NT2/D1 (cell line): Measurements from ENCODE around the gene MZF1.

Experiments used
- DNase-seq: peaks from one replicate; pipeline ENCODE4 v3.0.0-alpha.2; 2011; ENCODE audit warnings: low read depth, low spot score
- H3K27me3 ChIP-seq: 2 replicates; pipeline ENCODE4 v1.6.0; 2011; ENCODE audit warnings: mild to moderate bottlenecking; ENCODE audit not compliant: insufficient read length, insufficient read depth
- H3K36me3 ChIP-seq: 2 replicates; pipeline ENCODE4 v1.6.1; 2011; ENCODE audit warnings: mild to moderate bottlenecking, low read length, mixed read lengths; ENCODE audit not compliant: insufficient read depth, insufficient read length
- H3K4me1 ChIP-seq: 2 replicates; pipeline ENCODE4 v1.5.1; 2011; ENCODE audit not compliant: insufficient read depth, insufficient read length
- H3K4me3 ChIP-seq: 2 replicates; pipeline ENCODE4 v1.5.1; 2011; ENCODE audit warnings: low read depth; ENCODE audit not compliant: insufficient read length
- H3K9ac ChIP-seq: 2 replicates; pipeline ENCODE4 v1.6.0; 2011; ENCODE audit warnings: low read depth; ENCODE audit not compliant: insufficient read length
- H3K9me3 ChIP-seq: 2 replicates; pipeline ENCODE4 v1.5.1; 2011; ENCODE audit warnings: mild to moderate bottlenecking, low read length; ENCODE audit not compliant: insufficient read depth
- SUZ12 ChIP-seq: IDR thresholded peaks from 2 replicates; pipeline ENCODE4 v1.6.1; 2011; ENCODE audit not compliant: insufficient read length, insufficient read depth; ENCODE audit errors: extremely low read depth
- YY1 ChIP-seq: IDR thresholded peaks from 2 replicates; pipeline ENCODE4 v1.6.1; 2011; ENCODE audit not compliant: insufficient read length, insufficient read depth
- ZNF274 ChIP-seq: IDR thresholded peaks from 2 replicates; pipeline ENCODE4 v1.6.1; 2011; ENCODE audit warnings: mild to moderate bottlenecking, low read depth, low read length

MZF1 gene

GRCh38 chr19:58519355-58520256 lies 53.5 kb downstream of the MZF1 start, which contains the start of gene ZBTB45:
ZBTB45 (minus strand) TSS chr19:58519810; CDS start chr19:58517673, 2,137 bp downstream.
- Histone ChIP-seq H3K4me3 (peak within 1 kb of the TSS; percentile 59), H3K27me3 (no peaks in the 10 kb centered on the region), H3K36me3 (peaks cover 14% of the 10 kb centered on the region), H3K9ac (peak within 1 kb of the TSS; percentile 80), H3K4me1 (peaks cover 15% of the 10 kb centered on the region), H3K9me3 (no peaks in the 10 kb centered on the region)
- TF ChIP-seq SUZ12 (no peak), YY1 (peak; percentile 9), ZNF274 (no peak)
- DNase-seq: peak; percentile 52

GRCh38 chr19:58519087-58519354 lies 54.1 kb downstream of the MZF1 start:
- Histone ChIP-seq H3K4me3 (peak overlapping the region; percentile 59), H3K27me3 (no peaks in the 10 kb centered on the region), H3K9me3 (no peaks in the 10 kb centered on the region), H3K4me1 (peaks cover 15% of the 10 kb centered on the region), H3K36me3 (peaks cover 14% of the 10 kb centered on the region), H3K9ac (peak overlapping the region; percentile 80)
- DNase-seq: no peak
- TF ChIP-seq YY1 (no peak), SUZ12 (no peak), ZNF274 (no peak)

DNA sequence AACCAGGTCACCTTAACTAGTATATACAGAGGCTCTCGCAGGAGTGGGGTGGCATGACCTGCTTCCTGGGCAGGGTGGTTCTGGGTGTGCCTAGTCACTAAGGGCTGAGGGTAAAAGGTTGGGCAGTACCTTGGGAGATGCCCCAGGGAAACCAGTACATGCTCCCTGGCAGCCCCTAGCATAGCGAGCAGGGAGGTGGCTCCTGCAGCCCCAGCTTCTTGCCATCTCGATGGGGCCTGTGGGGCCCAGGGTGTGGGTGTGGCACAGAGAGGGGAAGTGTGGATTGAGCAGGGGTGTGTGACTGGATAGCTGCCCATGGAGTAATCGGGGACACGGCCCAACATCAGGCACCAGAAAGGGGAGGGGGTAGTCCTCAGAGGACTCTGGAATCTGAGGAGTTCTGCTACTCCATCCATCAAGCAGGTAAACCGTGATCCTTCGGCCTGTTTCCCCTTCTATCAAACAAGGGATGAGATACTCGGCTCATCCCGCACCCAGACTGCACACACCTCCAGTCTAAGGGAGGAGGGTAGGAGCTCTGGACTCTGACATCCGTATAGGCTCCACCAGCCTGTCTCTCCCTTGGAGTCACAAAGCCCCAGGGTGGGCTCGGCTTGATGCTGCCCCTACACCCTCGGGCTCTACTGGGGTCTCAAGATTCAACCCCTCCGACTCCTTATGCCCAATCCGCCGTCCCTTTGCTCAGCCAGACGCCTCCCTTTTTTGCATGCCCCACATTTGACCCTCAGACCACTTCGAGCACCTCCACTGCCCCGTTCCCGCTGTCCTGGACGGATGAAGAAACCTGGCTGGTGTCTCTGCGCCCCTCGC lies 54.7 kb downstream of the MZF1 start:
- no peak for TF ChIP-seq SUZ12
- TF ChIP-seq YY1: no peak
- TF ChIP-seq ZNF274: no peak
- H3K27me3 ChIP-seq: no peaks in the 10 kb centered on the region
- H3K4me3 ChIP-seq: peak overlapping the region; percentile 59
- peaks cover 14% of the 10 kb centered on the region for H3K36me3 ChIP-seq
- H3K9me3 ChIP-seq: no peaks in the 10 kb centered on the region
- no peak for DNase-seq
- peaks cover 15% of the 10 kb centered on the region for H3K4me1 ChIP-seq
- peak overlapping the region; percentile 80 for H3K9ac ChIP-seq

DNA sequence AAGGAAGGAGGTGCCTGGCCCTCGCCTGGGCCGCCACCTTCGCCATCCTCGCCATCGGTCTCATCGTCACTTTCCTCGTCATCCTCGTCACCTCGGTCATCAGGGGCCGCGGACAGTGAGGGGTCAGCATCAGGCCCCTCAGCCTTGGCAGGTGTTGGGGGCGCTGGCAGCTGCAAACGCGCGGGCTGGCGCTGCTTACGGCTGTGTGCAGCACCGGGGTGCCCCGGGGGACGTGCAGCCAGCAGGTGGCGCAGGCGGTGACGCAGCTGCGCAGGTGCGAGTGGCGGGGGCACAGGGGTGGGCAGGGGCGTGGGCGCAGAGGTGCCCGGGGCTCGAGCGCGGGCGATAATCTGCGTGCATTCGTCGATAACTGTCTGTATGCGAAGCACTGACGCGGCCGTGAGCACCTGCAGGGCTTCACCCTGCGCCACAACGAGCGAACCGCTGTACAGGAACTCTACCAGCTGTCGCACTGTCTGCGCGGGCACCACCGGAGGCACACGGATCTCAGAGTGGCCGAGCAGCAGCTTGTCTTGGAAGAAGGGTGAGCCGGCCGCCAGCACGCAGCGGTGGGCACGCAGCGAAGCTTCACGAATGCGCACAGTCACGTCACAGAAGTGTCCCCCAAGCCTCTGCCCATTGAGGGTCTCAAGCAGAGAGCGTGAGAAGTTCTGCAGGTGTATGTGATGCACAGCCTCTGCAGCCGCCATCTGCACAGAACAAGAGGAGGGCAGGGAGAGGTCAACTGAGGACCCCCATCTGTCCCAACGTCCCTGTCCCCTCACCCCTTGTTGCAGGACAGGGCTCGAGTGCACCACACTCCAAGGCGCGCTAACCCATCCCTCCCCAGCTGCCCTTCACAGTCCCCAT lies 55.9 kb downstream of the MZF1 start:
- peaks cover 16% of the 10 kb centered on the region for H3K36me3 ChIP-seq
- peak overlapping the region; percentile 42 for H3K9ac ChIP-seq
- H3K9me3 ChIP-seq: no peaks in the 10 kb centered on the region
- no peak for TF ChIP-seq YY1
- TF ChIP-seq ZNF274: no peak
- no peak for TF ChIP-seq SUZ12
- no peak for DNase-seq
- peaks cover 15% of the 10 kb centered on the region for H3K4me1 ChIP-seq
- H3K27me3 ChIP-seq: no peaks in the 10 kb centered on the region
- no peak overlapping the region for H3K4me3 ChIP-seq

GRCh38 chr19:58516246-58516836 lies 56.8 kb downstream of the MZF1 start:
- no peak for TF ChIP-seq SUZ12
- TF ChIP-seq YY1: no peak
- no peak for TF ChIP-seq ZNF274
- Histone ChIP-seq H3K36me3 (peaks cover 17% of the 10 kb centered on the region), H3K4me1 (peaks cover 15% of the 10 kb centered on the region), H3K9me3 (no peaks in the 10 kb centered on the region), H3K9ac (peak overlapping the region; percentile 54), H3K4me3 (no peak overlapping the region), H3K27me3 (no peaks in the 10 kb centered on the region)
- no peak for DNase-seq

DNA sequence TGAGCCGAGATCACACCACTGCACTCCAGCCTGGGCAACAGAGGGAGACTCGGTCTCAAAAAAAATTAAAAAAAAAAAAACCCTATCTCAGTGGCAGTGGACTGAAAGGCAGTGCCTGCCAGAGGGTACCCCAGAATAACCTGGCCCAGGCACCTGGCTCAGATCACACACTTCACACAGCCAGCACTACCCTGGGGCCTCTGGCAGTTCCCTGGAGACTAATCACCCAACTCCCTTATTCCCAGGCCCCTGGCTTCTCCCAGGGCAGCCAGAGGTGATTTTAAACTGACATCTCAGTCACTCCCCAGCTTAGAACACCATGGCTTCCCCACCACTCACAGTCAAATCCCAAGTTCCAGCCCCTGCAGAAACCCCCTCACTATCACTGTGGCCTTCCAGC lies 57.9 kb downstream of the MZF1 start:
- Histone ChIP-seq H3K9me3 (no peaks in the 10 kb centered on the region), H3K9ac (peak overlapping the region; percentile 64), H3K4me3 (no peak overlapping the region), H3K4me1 (peaks cover 15% of the 10 kb centered on the region), H3K36me3 (peaks cover 17% of the 10 kb centered on the region), H3K27me3 (no peaks in the 10 kb centered on the region)
- TF ChIP-seq ZNF274 (no peak), SUZ12 (no peak), YY1 (no peak)
- DNase-seq: no peak
